Small intestine (tissue), 7 donors: ENCODE measurements around the gene MBTPS1. TPM values are rescaled to one million over a fixed set of nuclear protein-coding genes. Genes with fewer than 3 reads are reported as not detected.

ENCODE experiments used
- DNase-seq, 2 donors: peaks; one replicate each; pipeline versions ENCODE4 v3.0.0 to v3.0.0-alpha.2; 2013
- FAIRE-seq: peaks from 2 replicates; lab custom pipeline; 2012; peaks lifted over from hg19 to GRCh38; lab: Jason Lieb, UNC
- H3K27ac ChIP-seq, 3 donors: one replicate each; pipeline ENCODE4 v1.5.1; 2013; ENCODE audit warnings: low read length in 2 of 3, mild to moderate bottlenecking in 2 of 3, control low read depth in 1 of 3, inconsistent platforms in 1 of 3, low read depth in 1 of 3, moderate library complexity in 1 of 3
- H3K27me3 ChIP-seq, 3 donors: one replicate each; pipeline ENCODE4 v1.6.1; 2013; ENCODE audit warnings: low read length in 3 of 3, inconsistent platforms in 1 of 3; ENCODE audit not compliant: control insufficient read depth in 3 of 3, insufficient read depth in 3 of 3
- H3K36me3 ChIP-seq, 3 donors: one replicate each; pipeline ENCODE4 v1.6.1; 2013; ENCODE audit warnings: low read length in 3 of 3, inconsistent platforms in 1 of 3, low read depth in 1 of 3, mild to moderate bottlenecking in 1 of 3, moderate library complexity in 1 of 3; ENCODE audit not compliant: control insufficient read depth in 3 of 3, insufficient read depth in 2 of 3
- H3K4me1 ChIP-seq, 3 donors: one replicate each; pipeline ENCODE4 v1.6.1; 2013; ENCODE audit warnings: low read length in 2 of 3, inconsistent platforms in 1 of 3, low read depth in 1 of 3, mild to moderate bottlenecking in 1 of 3, moderate library complexity in 1 of 3; ENCODE audit not compliant: control insufficient read depth in 3 of 3, insufficient read depth in 2 of 3
- H3K4me3 ChIP-seq, 3 donors: one replicate each; pipeline ENCODE4 v1.5.1; 2013; ENCODE audit warnings: low read length in 3 of 3, control low read depth in 1 of 3, inconsistent platforms in 1 of 3, low read depth in 1 of 3, mild to moderate bottlenecking in 1 of 3, moderate library complexity in 1 of 3
- H3K9me3 ChIP-seq, 2 donors: one replicate each; pipeline ENCODE4 v1.6.1; 2013; ENCODE audit warnings: low read depth in 1 of 2, low read length in 1 of 2; ENCODE audit not compliant: control insufficient read depth in 2 of 2, insufficient read depth in 1 of 2
- WGBS, 3 donors: extraction: QIAGEN DNeasy Blood & Tissue Kit; methylation state at CpG; one replicate each; pipeline ENCODE4 v1.1.7; 2013; 5-methylcytosine and 5-hydroxymethylcytosine counted together
- polyA plus RNA-seq, 4 donors: library from polyadenylated mRNA; stranded (reverse) in 3 of 4; unstranded in 1 of 4; fragments of 200-250 nt in 3 of 4; fragments of 120-200 nt in 1 of 4; gene quantifications; one replicate each; pipeline versions ENCODE4 v1.2.1 to v1.2.3, GENCODE V29; 2013
- donor health status: healthy with polysubstance abuse.
- donor health status: control.
- donor health status: control.
- donor health status: Bipolar disorder and iron deficiency.
- donor health status: healthy.

The MBTPS1 gene
- polyA plus RNA-seq, 4 donors: 24.0 to 69.0 (median 35.7) TPM

DNA sequence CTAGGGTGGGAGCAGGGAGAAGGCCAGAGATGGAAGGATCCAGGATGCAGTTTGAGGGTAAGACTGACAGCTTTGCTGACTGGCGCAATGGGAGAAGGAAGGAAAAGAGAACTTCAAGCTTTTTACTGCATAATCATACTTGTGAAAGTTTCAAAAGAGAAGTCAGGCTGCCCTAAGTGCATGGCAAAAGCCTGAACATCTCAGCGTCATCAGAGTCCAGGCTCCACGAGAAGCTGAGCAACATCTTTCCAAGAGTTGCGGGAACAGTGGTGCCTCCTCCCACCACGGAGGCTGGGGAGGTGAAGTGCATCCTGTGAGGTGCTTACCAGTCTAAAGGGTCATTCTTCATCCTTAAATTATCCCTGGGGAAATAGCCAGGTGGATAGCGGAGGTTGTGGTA lies 47.2 kb downstream of the MBTPS1 start:
- Histone ChIP-seq H3K4me1 (no peaks in the 10 kb centered on the region), H3K9me3 (no peaks in the 10 kb centered on the region), H3K36me3 (peaks cover 14 to 59% (median 26%) of the 10 kb centered on the region in 3 donors), H3K4me3 (no peak overlapping the region), H3K27me3 (no peaks in the 10 kb centered on the region), H3K27ac (no peak overlapping the region)
- DNase-seq (no peak), FAIRE-seq (no peak)
- WGBS, 3 donors: 91 to 95% (median 94%) methylated on average over 6 of the region's 6 CpGs

DNA sequence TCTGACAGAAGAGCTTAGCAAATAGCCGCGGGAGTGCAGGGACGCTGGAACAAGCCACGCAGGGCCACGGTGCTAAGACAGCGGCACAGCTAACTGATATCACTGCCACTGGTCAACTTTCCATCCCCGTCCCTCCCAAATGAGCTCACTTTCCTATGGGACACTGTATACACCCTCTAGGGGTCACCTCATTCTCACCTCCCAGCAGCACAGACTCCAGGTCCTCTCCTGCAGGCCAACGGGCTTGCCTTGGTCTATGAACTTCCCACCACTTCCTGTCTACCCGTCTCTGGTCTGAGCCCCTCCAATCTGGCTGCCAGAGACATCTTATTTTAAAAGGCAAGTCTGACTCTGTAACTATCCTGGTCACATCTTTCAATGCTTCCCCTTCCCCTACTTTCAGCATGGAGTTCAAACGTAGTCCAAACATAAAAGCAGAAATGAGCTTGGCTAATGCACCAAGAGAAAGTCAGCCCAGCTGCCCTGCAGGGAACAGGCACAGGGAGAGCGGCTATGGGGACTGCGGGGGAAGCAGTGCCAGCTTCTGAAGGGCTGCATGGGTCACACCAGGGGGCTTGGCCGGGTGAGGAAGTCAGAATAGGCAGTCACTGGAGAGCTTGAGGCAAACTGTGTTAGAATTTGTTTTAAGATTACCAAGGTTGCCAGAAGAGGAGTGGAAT lies 47.8 kb downstream of the MBTPS1 start:
- no peak overlapping the region for H3K27ac ChIP-seq

DNA sequence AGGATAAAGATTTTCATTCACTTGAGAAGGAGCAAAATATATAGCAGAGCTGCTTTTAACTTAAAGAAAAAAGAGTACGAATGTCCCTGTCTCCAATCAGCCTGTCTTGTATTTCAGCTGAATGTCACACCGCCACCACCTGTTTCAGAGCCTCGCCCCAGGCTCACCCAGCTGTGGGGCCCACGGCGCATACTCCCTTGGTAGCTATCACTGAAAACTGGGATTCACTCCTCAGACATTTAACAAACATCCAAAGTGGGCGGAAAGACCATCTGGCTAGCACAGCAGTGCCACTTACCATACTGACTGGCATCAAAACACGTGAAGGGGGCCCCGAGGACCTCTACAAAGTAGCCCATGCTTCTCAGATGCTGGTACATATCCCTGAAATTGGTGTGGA lies 48.7 kb downstream of the MBTPS1 start:
- Histone ChIP-seq H3K9me3 (no peaks in the 10 kb centered on the region), H3K36me3 (peaks cover 12 to 49% (median 23%) of the 10 kb centered on the region in 3 donors), H3K27ac (no peak overlapping the region), H3K27me3 (no peaks in the 10 kb centered on the region), H3K4me1 (no peaks in the 10 kb centered on the region), H3K4me3 (no peak overlapping the region)
- DNase-seq: no peak
- FAIRE-seq: no peak
- WGBS, 3 donors: 89 to 95% (median 90%) methylated on average over 8 of the region's 8 CpGs

More for the DNA sequence above, 47.8 kb downstream of the MBTPS1 start:
- peaks cover 11 to 54% (median 21%) of the 10 kb centered on the region in 3 donors for H3K36me3 ChIP-seq
- no peaks in the 10 kb centered on the region for H3K4me1 ChIP-seq
- H3K27me3 ChIP-seq: no peaks in the 10 kb centered on the region
- FAIRE-seq (no peak), DNase-seq (no peak)
- no peaks in the 10 kb centered on the region for H3K9me3 ChIP-seq
- no peak overlapping the region for H3K4me3 ChIP-seq
- 86 to 89% (median 86%) methylated on average over 13 of the region's 13 CpGs for WGBS, 3 donors

DNA sequence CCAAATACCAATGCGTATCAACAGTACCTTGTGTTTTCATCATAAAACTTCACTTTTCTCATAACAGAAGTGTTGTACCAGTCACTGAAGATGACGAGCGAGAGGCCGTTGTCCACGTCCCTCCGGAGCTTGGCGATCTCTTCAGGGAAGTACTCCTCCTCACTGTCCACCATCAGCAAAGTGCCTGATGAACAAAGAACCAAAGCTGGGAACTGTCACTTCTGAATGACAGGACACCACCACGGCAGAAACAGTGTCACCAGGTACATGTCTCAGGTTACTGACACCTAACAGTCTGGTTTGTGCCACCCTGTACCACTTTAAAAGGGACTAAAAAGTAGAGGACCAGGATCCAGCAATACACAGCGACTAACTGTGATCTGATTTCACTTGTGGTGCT lies 49.1 kb downstream of the MBTPS1 start:
- H3K27ac ChIP-seq: no peak overlapping the region
- DNase-seq: no peak
- peaks cover 15 to 51% (median 24%) of the 10 kb centered on the region in 3 donors for H3K36me3 ChIP-seq
- H3K9me3 ChIP-seq: no peaks in the 10 kb centered on the region
- no peak for FAIRE-seq
- H3K4me3 ChIP-seq: no peak overlapping the region
- H3K4me1 ChIP-seq: no peaks in the 10 kb centered on the region
- 94 to 95% (median 95%) methylated on average over 9 of the region's 9 CpGs for WGBS, 3 donors
- H3K27me3 ChIP-seq: no peaks in the 10 kb centered on the region

DNA sequence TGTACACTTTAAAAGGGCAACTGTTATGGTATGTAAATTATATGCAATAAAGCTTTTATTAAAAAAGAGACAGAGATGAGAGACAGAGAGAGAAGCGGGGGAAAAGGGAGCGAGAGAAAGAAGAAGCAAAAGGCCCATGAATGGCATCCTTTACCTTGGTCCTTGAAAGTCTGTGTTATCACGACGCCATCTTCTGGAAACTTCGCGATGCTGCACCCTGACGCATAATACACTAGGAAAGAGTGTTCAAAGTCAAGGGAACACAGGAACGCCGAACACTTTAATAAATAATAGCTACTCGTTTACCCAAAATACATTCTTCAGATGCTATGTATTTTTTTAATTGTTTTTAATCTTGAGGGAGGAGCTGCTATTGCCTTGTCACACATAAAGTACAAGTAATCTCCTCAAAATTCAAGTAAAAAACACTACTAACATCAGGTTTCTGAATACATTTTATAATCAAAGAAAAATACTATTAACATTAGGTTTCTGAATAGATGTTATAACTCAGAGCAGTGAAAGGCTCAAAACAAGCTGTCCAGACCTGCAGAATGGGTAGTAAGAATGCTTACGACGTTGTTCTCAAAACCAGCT lies 51.1 kb downstream of the MBTPS1 start:
- FAIRE-seq (no peak), DNase-seq (peak; percentile 65 to 68)
- peaks cover 22 to 57% (median 26%) of the 10 kb centered on the region in 3 donors for H3K36me3 ChIP-seq
- H3K4me1 ChIP-seq: no peaks in the 10 kb centered on the region
- no peaks in the 10 kb centered on the region for H3K27me3 ChIP-seq
- H3K27ac ChIP-seq: no peak overlapping the region
- 38 to 45% (median 41%) methylated on average over 12 of the region's 12 CpGs for WGBS, 3 donors
- H3K9me3 ChIP-seq: no peaks in the 10 kb centered on the region
- no peak overlapping the region for H3K4me3 ChIP-seq

DNA sequence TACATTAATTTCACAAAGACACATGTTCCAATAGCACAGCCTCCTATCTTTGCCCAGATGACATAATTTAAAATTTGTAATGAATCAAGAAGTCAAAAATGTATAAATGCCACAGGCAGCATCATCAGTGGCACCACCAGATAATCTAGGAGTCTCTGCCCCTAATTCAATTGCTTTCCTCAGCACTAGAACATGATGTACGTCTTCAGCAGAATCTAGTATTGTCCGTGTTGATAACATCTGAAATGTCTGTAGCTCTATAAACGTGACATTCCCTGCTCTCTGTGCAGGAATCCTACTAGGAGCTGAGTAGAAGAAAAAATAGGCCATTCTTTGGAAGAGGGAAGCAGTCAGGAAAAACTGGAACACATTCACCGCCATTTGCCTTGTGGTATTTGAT lies 52.8 kb downstream of the MBTPS1 start:
- FAIRE-seq (no peak), DNase-seq (no peak)
- Histone ChIP-seq H3K36me3 (peaks cover 28 to 58% (median 31%) of the 10 kb centered on the region in 3 donors), H3K4me1 (no peaks in the 10 kb centered on the region), H3K27ac (no peak overlapping the region), H3K27me3 (no peaks in the 10 kb centered on the region), H3K4me3 (no peak overlapping the region), H3K9me3 (no peaks in the 10 kb centered on the region)
- 93 to 95% (median 93%) methylated on average over 4 of the region's 4 CpGs for WGBS, 3 donors

DNA sequence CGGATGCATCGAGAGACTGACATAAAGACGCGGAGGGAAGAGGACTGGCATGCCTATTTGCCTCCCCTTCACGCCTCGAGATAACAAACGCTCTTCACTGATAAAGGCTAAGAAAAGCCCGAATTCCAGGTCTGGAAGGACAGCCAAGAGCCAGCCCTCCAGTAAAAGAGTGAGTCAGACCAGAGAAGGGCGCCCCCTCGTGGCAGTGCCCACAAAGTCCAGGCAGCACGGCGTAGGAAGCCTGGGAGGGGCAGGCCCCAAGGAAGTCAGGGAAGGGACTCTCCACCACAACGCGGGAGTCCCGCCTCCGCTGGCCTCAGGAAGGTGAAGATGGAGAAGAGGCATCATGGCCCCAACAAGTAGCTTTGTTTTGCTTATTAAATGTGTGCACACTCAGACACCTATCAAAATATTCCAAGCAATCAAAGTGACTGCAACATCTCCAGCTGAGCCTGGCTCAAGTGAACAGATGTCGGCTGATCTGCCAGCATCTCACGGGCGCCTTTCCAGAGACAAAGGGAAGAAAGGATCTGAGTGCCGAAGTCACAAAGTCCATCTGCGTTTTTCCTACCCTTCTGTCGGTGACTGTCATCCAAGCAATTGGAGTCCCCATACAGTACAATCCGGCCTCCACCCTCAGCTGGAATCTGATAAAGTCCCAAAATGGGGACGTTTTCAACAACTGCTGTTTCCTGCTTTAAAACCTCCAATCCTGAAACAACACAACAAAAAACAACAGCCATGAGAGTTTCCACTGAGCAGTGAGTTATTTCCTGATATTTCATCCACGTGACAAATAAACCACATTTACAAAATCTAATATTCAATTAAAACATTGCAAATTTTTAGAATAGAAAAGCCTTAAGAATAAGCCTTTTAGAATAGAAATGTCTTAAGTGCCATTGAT lies 53.8 kb downstream of the MBTPS1 start:
- H3K27me3 ChIP-seq: no peaks in the 10 kb centered on the region
- no peaks in the 10 kb centered on the region for H3K4me1 ChIP-seq
- WGBS, 3 donors: 51 to 60% (median 55%) methylated on average over 25 of the region's 25 CpGs
- DNase-seq (peak; percentile 65 to 77), FAIRE-seq (no peak)
- H3K9me3 ChIP-seq: no peaks in the 10 kb centered on the region
- peaks cover 24 to 58% (median 30%) of the 10 kb centered on the region in 3 donors for H3K36me3 ChIP-seq
- no peak overlapping the region for H3K4me3 ChIP-seq
- H3K27ac ChIP-seq: no peak overlapping the region

DNA sequence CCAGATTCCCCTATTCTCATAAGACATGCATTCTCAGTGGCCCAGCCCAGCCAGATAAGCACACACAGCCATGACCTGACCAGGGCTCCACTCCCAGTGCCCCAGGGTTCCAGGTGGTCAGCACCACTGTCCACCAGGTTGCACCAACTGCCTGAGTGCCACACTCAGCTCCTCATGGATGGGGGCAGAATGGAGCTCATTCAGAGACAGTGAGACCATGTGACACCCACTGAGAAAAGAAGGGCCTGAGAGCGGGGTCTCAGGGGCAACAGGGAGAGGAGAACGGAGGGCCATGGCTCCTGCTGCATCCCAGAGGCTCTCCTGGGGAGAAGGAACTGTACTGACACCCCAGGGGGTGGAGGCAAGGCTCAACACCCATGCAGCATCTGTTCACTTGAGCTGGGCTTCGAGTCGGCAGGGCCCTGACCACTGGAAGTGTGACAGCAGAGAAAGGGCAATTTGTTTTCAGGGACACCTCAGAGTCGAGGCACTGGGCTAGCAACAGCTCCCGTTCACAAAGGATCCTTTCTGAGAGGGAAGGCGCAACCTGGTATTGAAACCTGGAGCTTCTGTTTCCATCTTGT lies 55.4 kb downstream of the MBTPS1 start:
- Histone ChIP-seq H3K4me3 (no peak overlapping the region), H3K9me3 (no peaks in the 10 kb centered on the region), H3K4me1 (no peaks in the 10 kb centered on the region), H3K27ac (no peak overlapping the region), H3K36me3 (peaks cover 21 to 61% (median 21%) of the 10 kb centered on the region in 3 donors), H3K27me3 (no peaks in the 10 kb centered on the region)
- FAIRE-seq (no peak), DNase-seq (no peak)
- WGBS, 3 donors: 92 to 94% (median 94%) methylated on average over 7 of the region's 7 CpGs
